Measurements from ENCODE around the gene UCN. TPM values are rescaled to one million over a fixed set of nuclear protein-coding genes. Genes with fewer than 3 reads are reported as not detected.
"Not testable (repeated sequence)": the region's sequence is repeated elsewhere in the genome, so short reads cannot be mapped to it uniquely, and the experiment has no call there.

UCN gene
- total RNA-seq, 2 experiments from 2014 or later: 1.8 to 2.3 TPM

GRCh38 chr2:27354597-27354927, 46.3 kb upstream of the UCN start:
- ATAC-seq (ENCODE audit: poor library complexity): no peak
- Histone ChIP-seq H3K27ac (ENCODE audit: low read depth in 1 of 2, low read length in 2 of 2) (no peak overlapping the region), H3K36me3 (ENCODE audit: insufficient read depth, low read length) (peaks cover 6% of the 10 kb centered on the region), H3K4me1 (ENCODE audit: insufficient read depth, low read length) (peaks cover 50% of the 10 kb centered on the region), H3K27me3 (ENCODE audit: control insufficient read depth in 1 of 2, insufficient read depth in 2 of 2, low read length in 2 of 2) (no peaks in the 10 kb centered on the region), H3K4me3 (ENCODE audit: low read length) (no peak overlapping the region), H3K9me3 (ENCODE audit: control insufficient read depth in 1 of 2, insufficient read depth in 1 of 2, low read length in 2 of 2) (no peaks in the 10 kb centered on the region)
- Mint-ChIP-seq H3K4me1 (ENCODE audit: low read depth) (peaks cover 66% of the 10 kb centered on the region), H3K27me3 (no peaks in the 10 kb centered on the region), H3K9me3 (no peaks in the 10 kb centered on the region), H3K36me3 (ENCODE audit: low read depth) (peaks cover 32% of the 10 kb centered on the region), H3K4me3 (peak overlapping the region; percentile 71), H3K27ac (peak overlapping the region; percentile 99)
- no peak for TF ChIP-seq CTCF (IDR thresholded peaks at IDR 0.05)
- intact Hi-C loops (cut with DNase I, micrococcal nuclease): no loop called here
- ChIA-PET POLR2A (interaction anchor here (1.3 kb wide), 1 partner anchor 54 kb away, joined by 3 read pairs; the partner anchor contains the start of gene PPM1G), CTCF (interaction anchor here (0.8 kb wide), 1 partner anchor 15 kb away, joined by 3 read pairs; no protein-coding TSS in a partner anchor)
- DNase-seq: no peak

DNA sequence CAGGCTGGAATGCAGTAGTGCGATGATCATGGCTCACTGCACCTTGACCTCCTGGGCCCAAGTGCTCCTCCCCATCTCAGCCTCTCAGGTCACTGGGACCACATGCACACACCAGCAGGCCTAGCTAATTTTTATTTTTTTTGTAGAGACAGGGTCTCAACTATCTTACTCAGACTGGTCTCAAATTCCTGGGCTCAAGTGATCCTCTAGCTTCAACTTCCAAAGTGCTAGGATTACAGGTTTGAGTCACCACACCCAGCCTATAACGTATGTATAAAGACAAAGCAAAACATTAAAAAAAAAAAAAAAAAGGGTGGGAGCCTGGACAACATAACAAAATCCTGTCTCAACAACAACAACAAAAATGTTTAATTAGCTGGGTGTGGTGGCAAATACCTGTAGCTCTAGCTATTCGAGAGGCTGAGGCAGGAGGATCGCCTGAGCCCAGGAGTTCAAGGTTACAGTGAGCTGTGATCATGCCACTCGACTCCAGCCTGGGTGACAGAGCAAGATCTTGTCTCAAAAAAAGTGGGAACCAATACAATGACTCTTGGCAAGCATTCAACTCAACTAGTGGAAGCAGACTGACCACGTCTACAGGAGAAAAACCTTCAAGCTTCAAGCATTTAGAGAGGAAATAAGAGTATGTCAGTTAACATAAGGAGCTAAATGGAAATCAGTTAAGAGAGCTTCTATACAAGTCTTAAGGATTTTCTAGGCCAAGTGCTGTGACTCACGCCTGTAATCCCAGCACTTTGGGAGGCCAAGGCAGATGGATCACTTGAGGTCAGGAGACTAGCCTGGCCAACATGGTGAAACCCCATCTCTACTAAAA, 45.7 kb upstream of the UCN start:
- peaks cover 6% of the 10 kb centered on the region for H3K36me3 ChIP-seq (ENCODE audit: insufficient read depth, low read length)
- H3K4me3 ChIP-seq (ENCODE audit: low read length): no peak overlapping the region
- Mint-ChIP-seq H3K27me3 (no peaks in the 10 kb centered on the region), H3K4me1 (ENCODE audit: low read depth) (peaks cover 70% of the 10 kb centered on the region), H3K27ac (peak overlapping the region; percentile 99), H3K9me3 (no peaks in the 10 kb centered on the region), H3K4me3 (peak overlapping the region; percentile 71), H3K36me3 (ENCODE audit: low read depth) (peaks cover 32% of the 10 kb centered on the region)
- H3K27ac ChIP-seq (ENCODE audit: low read depth in 1 of 2, low read length in 2 of 2): no peak overlapping the region
- intact Hi-C loops (cut with DNase I, micrococcal nuclease): no loop called here
- H3K27me3 ChIP-seq (ENCODE audit: control insufficient read depth in 1 of 2, insufficient read depth in 2 of 2, low read length in 2 of 2): no peaks in the 10 kb centered on the region
- DNase-seq (no peak), ATAC-seq (ENCODE audit: poor library complexity) (no peak)
- CTCF ChIA-PET: interaction anchor here (0.8 kb wide), 1 partner anchor 16 kb away, joined by 3 read pairs; no protein-coding TSS in a partner anchor
- no peak for TF ChIP-seq CTCF (IDR thresholded peaks at IDR 0.05)
- H3K9me3 ChIP-seq (ENCODE audit: control insufficient read depth in 1 of 2, insufficient read depth in 1 of 2, low read length in 2 of 2): no peaks in the 10 kb centered on the region
- POLR2A ChIA-PET: interaction anchor here (1.3 kb wide), 1 partner anchor 55 kb away, joined by 3 read pairs; the partner anchor contains the start of gene PPM1G
- peaks cover 50% of the 10 kb centered on the region for H3K4me1 ChIP-seq (ENCODE audit: insufficient read depth, low read length)

DNA sequence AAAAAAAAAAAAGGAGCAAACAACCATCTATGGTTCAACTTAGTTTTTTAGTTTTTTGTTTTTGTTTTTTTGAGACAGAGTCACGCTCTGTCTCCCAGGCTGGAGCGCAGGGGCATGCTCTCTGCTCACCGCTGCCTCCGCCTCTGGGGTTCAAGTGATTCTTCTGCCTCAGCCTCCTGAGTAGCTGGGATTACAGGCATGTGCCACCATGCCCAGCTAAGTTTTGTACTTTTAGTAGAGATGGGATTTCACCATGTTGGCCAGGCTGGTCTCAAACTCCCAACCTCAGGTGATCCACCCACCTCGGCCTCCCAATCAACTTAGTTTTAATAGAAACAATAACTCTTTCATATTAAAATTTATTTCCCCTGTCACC, 45.1 kb upstream of the UCN start:
- H3K4me3 Mint-ChIP-seq; H3K9me3 ChIP-seq (ENCODE audit: control insufficient read depth in 1 of 2, insufficient read depth in 1 of 2, low read length in 2 of 2); H3K27ac ChIP-seq (ENCODE audit: low read depth in 1 of 2, low read length in 2 of 2); intact Hi-C loops (cut with DNase I, micrococcal nuclease); H3K4me3 ChIP-seq (ENCODE audit: low read length); CTCF ChIA-PET; H3K36me3 ChIP-seq (ENCODE audit: insufficient read depth, low read length); H3K27me3 ChIP-seq (ENCODE audit: control insufficient read depth in 1 of 2, insufficient read depth in 2 of 2, low read length in 2 of 2); H3K27me3 Mint-ChIP-seq; DNase-seq; ATAC-seq (ENCODE audit: poor library complexity); H3K9me3 Mint-ChIP-seq: not testable (repeated sequence)
- Mint-ChIP-seq H3K36me3 (ENCODE audit: low read depth) (peaks cover 33% of the 10 kb centered on the region), H3K4me1 (ENCODE audit: low read depth) (peaks cover 68% of the 10 kb centered on the region), H3K27ac (peak overlapping the region; percentile 99)
- peaks cover 49% of the 10 kb centered on the region for H3K4me1 ChIP-seq (ENCODE audit: insufficient read depth, low read length)
- POLR2A ChIA-PET: interaction anchor here (1.3 kb wide), 1 partner anchor 56 kb away, joined by 3 read pairs; the partner anchor contains the start of gene PPM1G

Data from CD4-positive, alpha-beta T cell (primary cell).